Activated CD8-positive, alpha-beta T cell treated with anti-CD3 and anti-CD28 coated beads for 36 hours (primary cell): ENCODE measurements around the gene AUTS2. TPM values are rescaled to one million over a fixed set of nuclear protein-coding genes. Genes with fewer than 3 reads are reported as not detected.
"Not testable (repeated sequence)": the region's sequence is repeated elsewhere in the genome, so short reads cannot be mapped to it uniquely, and the experiment has no call there.

ENCODE experiments used
- ATAC-seq: fragments of 200-7000 bp; cut with Tn5 transposase; one replicate; pipeline ENCODE4 v1.10.0; 2021; ENCODE audit warnings: mild to moderate bottlenecking, moderate library complexity
- CTCF ChIA-PET: fragments of 350-600 bp; sonication (Branson Sonifier 250); formaldehyde crosslinking; loops from one replicate; lab custom pipeline; 2021; ENCODE audit warnings: antibody characterized with exemption; lab: Charles Lee
- POLR2A ChIA-PET: fragments of 350-600 bp; sonication (Branson Sonifier 250); formaldehyde crosslinking; loops from one replicate; lab custom pipeline; 2021; ENCODE audit warnings: antibody characterized with exemption; lab: Charles Lee
- DNase-seq: peaks from one replicate; pipeline ENCODE4 v3.0.0-alpha.2; 2020
- H3K27ac Mint-ChIP-seq: one replicate; pipeline ENCODE4 v1.8.0; 2021; ENCODE audit warnings: mild to moderate bottlenecking, mixed read lengths
- H3K27me3 Mint-ChIP-seq: one replicate; pipeline ENCODE4 v1.8.0; 2021; ENCODE audit warnings: mixed read lengths
- H3K36me3 Mint-ChIP-seq: one replicate; pipeline ENCODE4 v1.8.0; 2021; ENCODE audit warnings: low read depth, mixed read lengths
- H3K4me1 Mint-ChIP-seq: one replicate; pipeline ENCODE4 v1.8.0; 2021; ENCODE audit warnings: low read depth, mixed read lengths
- H3K4me3 Mint-ChIP-seq: one replicate; pipeline ENCODE4 v1.8.0; 2021; ENCODE audit warnings: mild to moderate bottlenecking, moderate library complexity, mixed read lengths
- H3K9me3 Mint-ChIP-seq: one replicate; pipeline ENCODE4 v1.8.0; 2021; ENCODE audit warnings: mixed read lengths
- CTCF ChIP-seq: fragments of 200-600 bp; IDR thresholded peaks from one replicate; pipeline ENCODE4 v1.8.0; 2022; ENCODE audit warnings: antibody characterized with exemption, mild to moderate bottlenecking
- intact Hi-C: fragments of 100-400 bp; cut with micrococcal nuclease; formaldehyde crosslinking; loops from one replicate; pipeline ENCODE4 v1.10.0; 2022
- total RNA-seq, 2 experiments: library from RNA; stranded (reverse); gene quantifications; one replicate each; pipeline ENCODE4 v1.2.3, GENCODE V29; 2021

AUTS2 gene
- total RNA-seq, 2 experiments from 2014 or later, result 3.1 to 3.3 TPM

DNA sequence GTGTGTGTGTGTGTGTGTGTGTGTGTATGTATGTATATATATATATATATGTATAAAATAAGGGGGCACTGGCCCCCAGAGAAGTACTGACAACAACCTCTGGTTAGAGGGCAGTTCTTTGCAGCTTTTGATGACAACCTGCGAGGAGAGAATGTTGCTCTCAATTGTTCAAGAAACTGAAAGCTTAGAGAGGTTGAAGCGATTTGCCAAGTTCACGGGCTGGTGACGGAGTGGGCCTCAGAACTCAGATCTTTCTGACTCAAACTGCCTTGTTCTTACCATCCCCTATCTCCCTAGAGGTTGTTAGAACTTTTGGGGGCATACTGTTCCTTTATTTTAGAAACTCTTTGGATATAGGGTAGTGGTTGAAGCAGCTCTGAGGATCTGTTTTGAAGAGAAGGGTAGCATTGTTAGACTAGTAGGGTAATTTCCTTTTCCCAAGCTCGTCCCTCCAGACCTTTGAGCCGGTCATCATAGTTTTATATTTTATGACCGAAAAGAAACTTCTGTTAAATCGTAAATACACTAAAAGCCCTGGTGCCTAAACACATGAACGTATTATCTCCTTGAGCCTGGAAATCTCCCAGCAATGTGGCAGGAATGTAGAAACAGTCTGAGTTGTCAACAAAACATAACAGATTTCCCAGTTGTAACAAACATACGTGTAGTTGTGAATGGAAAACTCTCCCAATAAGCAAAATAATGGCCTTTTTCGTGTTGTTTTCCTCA lies 992.0 kb downstream of the AUTS2 start:
- DNase-seq (no peak), ATAC-seq (no peak)
- intact Hi-C loops, result loop anchor here (5.0 kb wide), 1 partner anchor 107 kb away; no protein-coding TSS in a partner anchor
- H3K4me3 Mint-ChIP-seq, result no peak overlapping the region
- ChIA-PET POLR2A (interaction anchor here (1.0 kb wide), 1 partner anchor 10 kb away, joined by 3 read pairs; no protein-coding TSS in a partner anchor), CTCF (interaction anchor here (1.3 to 1.4 kb wide), 2 partner anchors 10 to 109 kb away, joined by 4 to 6 read pairs; no protein-coding TSS in a partner anchor)
- H3K36me3 Mint-ChIP-seq, result no peaks in the 10 kb centered on the region
- H3K27me3 Mint-ChIP-seq, result peaks cover 7% of the 10 kb centered on the region
- H3K4me1 Mint-ChIP-seq, result no peaks in the 10 kb centered on the region
- no peaks in the 10 kb centered on the region for H3K9me3 Mint-ChIP-seq
- TF ChIP-seq CTCF, result no peak
- H3K27ac Mint-ChIP-seq, result no peak overlapping the region

GRCh38 chr7:70591643-70592042 lies 993.4 kb downstream of the AUTS2 start:
- H3K27me3 Mint-ChIP-seq, result peaks cover 15% of the 10 kb centered on the region
- no peaks in the 10 kb centered on the region for H3K9me3 Mint-ChIP-seq
- intact Hi-C loops, result loop anchor here (5.0 kb wide), 1 partner anchor 106 kb away; no protein-coding TSS in a partner anchor
- POLR2A ChIA-PET, result interaction anchor here (0.6 kb wide), 1 partner anchor 75 kb away, joined by 3 read pairs; no protein-coding TSS in a partner anchor
- no peak overlapping the region for H3K4me3 Mint-ChIP-seq
- TF ChIP-seq CTCF, result no peak
- H3K27ac Mint-ChIP-seq, result no peak overlapping the region
- H3K36me3 Mint-ChIP-seq, result no peaks in the 10 kb centered on the region
- H3K4me1 Mint-ChIP-seq, result no peaks in the 10 kb centered on the region
- CTCF ChIA-PET, result interaction anchor here (1.3 kb wide), 1 partner anchor 8 kb away, joined by 4 read pairs; no protein-coding TSS in a partner anchor
- DNase-seq (no peak), ATAC-seq (no peak)

DNA sequence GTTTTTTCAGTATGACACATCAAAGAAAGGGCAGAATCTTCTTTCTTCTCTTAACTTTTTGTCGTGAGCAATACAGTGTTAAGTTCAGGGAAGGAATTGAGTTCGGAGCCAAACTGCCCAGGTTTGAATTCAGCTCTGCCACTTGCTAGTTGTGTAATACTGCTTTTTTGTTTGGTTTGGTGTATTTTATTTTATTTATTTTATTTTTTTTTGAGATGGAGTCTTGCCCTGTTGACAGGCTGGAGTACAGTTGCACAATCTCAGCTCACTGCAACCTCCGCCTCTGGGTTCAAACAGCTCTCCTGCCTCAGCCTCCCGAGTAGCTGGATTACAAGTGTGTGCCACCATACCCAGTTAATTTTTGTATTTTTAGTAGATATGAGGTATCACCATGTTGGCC lies 993.9 kb downstream of the AUTS2 start:
- no peak for ATAC-seq
- H3K27me3 Mint-ChIP-seq, result peaks cover 20% of the 10 kb centered on the region
- no peak overlapping the region for H3K27ac Mint-ChIP-seq
- no peaks in the 10 kb centered on the region for H3K9me3 Mint-ChIP-seq
- no peak overlapping the region for H3K4me3 Mint-ChIP-seq
- H3K36me3 Mint-ChIP-seq, result no peaks in the 10 kb centered on the region
- TF ChIP-seq CTCF, result no peak
- ChIA-PET POLR2A (no interaction called here), CTCF (interaction anchor here (1.6 kb wide), 1 partner anchor 106 kb away, joined by 5 read pairs; no protein-coding TSS in a partner anchor)
- no peaks in the 10 kb centered on the region for H3K4me1 Mint-ChIP-seq
- intact Hi-C loops, result loop anchor here (5.0 kb wide), 1 partner anchor 105 kb away; no protein-coding TSS in a partner anchor
- no peak for DNase-seq

- CTCF ChIA-PET, result interaction anchor here (0.8 kb wide), 1 partner anchor 104 kb away, joined by 4 read pairs; no protein-coding TSS in a partner anchor
- H3K27me3 Mint-ChIP-seq, result peaks cover 35% of the 10 kb centered on the region
- H3K27ac Mint-ChIP-seq, result no peak overlapping the region
Observed at GRCh38 chr7:70594170-70594569, 995.9 kb downstream of the AUTS2 start.

GRCh38 chr7:70594885-70595284 lies 996.6 kb downstream of the AUTS2 start:
- H3K4me1 Mint-ChIP-seq, ATAC-seq, H3K27ac Mint-ChIP-seq, H3K36me3 Mint-ChIP-seq, POLR2A ChIA-PET, DNase-seq, H3K4me3 Mint-ChIP-seq, H3K9me3 Mint-ChIP-seq: not testable (repeated sequence)
- intact Hi-C loops, result loop anchor here (5.0 kb wide), 1 partner anchor 102 kb away; no protein-coding TSS in a partner anchor
- H3K27me3 Mint-ChIP-seq, result peaks cover 39% of the 10 kb centered on the region
- CTCF ChIA-PET, result interaction anchor here (0.8 to 1.6 kb wide), 2 partner anchors 12 to 103 kb away, joined by 3 to 4 read pairs; no protein-coding TSS in a partner anchor

More at GRCh38 chr7:70594170-70594569, 995.9 kb downstream of the AUTS2 start:
- POLR2A ChIA-PET, result no interaction called here
- intact Hi-C loops, result loop anchor here (5.0 kb wide), 1 partner anchor 103 kb away; no protein-coding TSS in a partner anchor
- no peak for TF ChIP-seq CTCF
- DNase-seq (no peak), ATAC-seq (no peak)
- no peak overlapping the region for H3K4me3 Mint-ChIP-seq
- H3K4me1 Mint-ChIP-seq, result no peaks in the 10 kb centered on the region
- H3K9me3 Mint-ChIP-seq, result no peaks in the 10 kb centered on the region
- H3K36me3 Mint-ChIP-seq, result no peaks in the 10 kb centered on the region
